ACC112 (cell line): ENCODE data around the gene MEX3B.
"Not testable (repeated sequence)": the region's sequence is repeated elsewhere in the genome, so short reads cannot be mapped to it uniquely, and the experiment has no call there.

Experiments used
- H2AFZ ChIP-seq: fragments of 200-600 bp; sonication (generic); one replicate; pipeline ENCODE4 v1.6.0; 2017; ENCODE audit warnings: antibody characterized with exemption, low read length; ENCODE audit not compliant: unreplicated experiment
- H3K27ac ChIP-seq: fragments of 200-600 bp; sonication (generic); 2 replicates; pipeline ENCODE4 v1.5.1; 2014; ENCODE audit warnings: low read depth, mild to moderate bottlenecking, antibody characterized with exemption, low read length, moderate library complexity
- H3K27me3 ChIP-seq: fragments of 200-600 bp; sonication (generic); 2 replicates; pipeline ENCODE4 v1.6.1; 2014; ENCODE audit warnings: mild to moderate bottlenecking, antibody characterized with exemption, low read length, moderate library complexity, mixed read lengths; ENCODE audit not compliant: insufficient read depth
- H3K36me3 ChIP-seq: fragments of 200-600 bp; sonication (generic); 2 replicates; pipeline ENCODE4 v1.6.1; 2016; ENCODE audit warnings: mild to moderate bottlenecking, antibody characterized with exemption, low read length, moderate library complexity, mixed read lengths; ENCODE audit not compliant: insufficient read depth
- H3K4me1 ChIP-seq: fragments of 200-600 bp; sonication (generic); one replicate; pipeline ENCODE4 v1.6.1; 2016; ENCODE audit warnings: low read length, mixed read lengths; ENCODE audit not compliant: insufficient read depth, unreplicated experiment, control insufficient read depth
- H3K4me3 ChIP-seq: fragments of 200-600 bp; sonication (generic); 2 replicates; pipeline ENCODE4 v1.5.1; 2014; ENCODE audit warnings: mild to moderate bottlenecking, low read depth, low read length
- H3K79me2 ChIP-seq: fragments of 200-600 bp; sonication (generic); one replicate; pipeline ENCODE4 v1.6.0; 2016; ENCODE audit warnings: low read length; ENCODE audit not compliant: control insufficient read depth, unreplicated experiment, insufficient read depth

MEX3B gene

GRCh38 chr15:82036461-82036860 is 9.4 kb downstream of the MEX3B start:
- H3K4me1 ChIP-seq: no peaks in the 10 kb centered on the region
- no peak overlapping the region for H3K27ac ChIP-seq
- H3K79me2 ChIP-seq: no peaks in the 10 kb centered on the region
- H2AFZ ChIP-seq: no peak overlapping the region
- no peaks in the 10 kb centered on the region for H3K27me3 ChIP-seq
- H3K36me3 ChIP-seq: no peaks in the 10 kb centered on the region
- no peak overlapping the region for H3K4me3 ChIP-seq

GRCh38 chr15:82031871-82032270 is 13.9 kb downstream of the MEX3B start:
- H3K79me2 ChIP-seq: no peaks in the 10 kb centered on the region
- H3K4me1 ChIP-seq: no peaks in the 10 kb centered on the region
- no peak overlapping the region for H3K27ac ChIP-seq
- no peak overlapping the region for H3K4me3 ChIP-seq
- H3K36me3 ChIP-seq: no peaks in the 10 kb centered on the region
- H3K27me3 ChIP-seq: peaks cover 8% of the 10 kb centered on the region; the same call in 1 of the 2 replicates
- H2AFZ ChIP-seq: no peak overlapping the region

- H3K27me3 ChIP-seq: peaks cover 12% of the 10 kb centered on the region; the same call in 1 of the 2 replicates
- H3K4me3 ChIP-seq: no peak overlapping the region
- no peak overlapping the region for H2AFZ ChIP-seq
Measured at GRCh38 chr15:82030176-82030575, 15.6 kb downstream of the MEX3B start.

GRCh38 chr15:82028163-82028562 is 17.7 kb downstream of the MEX3B start:
- H3K36me3 ChIP-seq, H3K27ac ChIP-seq, H3K79me2 ChIP-seq, H3K4me3 ChIP-seq, H3K4me1 ChIP-seq, H2AFZ ChIP-seq: not testable (repeated sequence)
- H3K27me3 ChIP-seq: peaks cover 16% of the 10 kb centered on the region; the same call in 1 of the 2 replicates

More at GRCh38 chr15:82030176-82030575, 15.6 kb downstream of the MEX3B start:
- Histone ChIP-seq H3K27ac (no peak overlapping the region), H3K36me3 (no peaks in the 10 kb centered on the region), H3K79me2 (no peaks in the 10 kb centered on the region), H3K4me1 (no peaks in the 10 kb centered on the region)

- no peak overlapping the region for H3K27ac ChIP-seq
- H3K79me2 ChIP-seq: no peaks in the 10 kb centered on the region
- H2AFZ ChIP-seq: no peak overlapping the region
- H3K4me1 ChIP-seq: no peaks in the 10 kb centered on the region
- peaks cover 36% of the 10 kb centered on the region; the same call in 1 of the 2 replicates for H3K27me3 ChIP-seq
- no peaks in the 10 kb centered on the region for H3K36me3 ChIP-seq
- H3K4me3 ChIP-seq: no peak overlapping the region
Measured at GRCh38 chr15:82021992-82022391, 23.8 kb downstream of the MEX3B start.

GRCh38 chr15:82020625-82021394 is 25.0 kb downstream of the MEX3B start:
- Histone ChIP-seq H3K79me2 (no peaks in the 10 kb centered on the region), H3K36me3 (no peaks in the 10 kb centered on the region), H3K4me3 (no peak overlapping the region), H2AFZ (no peak overlapping the region), H3K4me1 (no peaks in the 10 kb centered on the region), H3K27me3 (peaks cover 32% of the 10 kb centered on the region; the same call in 1 of the 2 replicates), H3K27ac (no peak overlapping the region)

GRCh38 chr15:82018201-82018600 is 27.6 kb downstream of the MEX3B start:
- Histone ChIP-seq H3K27ac (no peak overlapping the region), H3K36me3 (no peaks in the 10 kb centered on the region), H2AFZ (no peak overlapping the region), H3K4me1 (no peaks in the 10 kb centered on the region), H3K79me2 (no peaks in the 10 kb centered on the region), H3K27me3 (peaks cover 33% of the 10 kb centered on the region; the same call in 1 of the 2 replicates), H3K4me3 (no peak overlapping the region)

GRCh38 chr15:82017656-82018055 is 28.2 kb downstream of the MEX3B start:
- Histone ChIP-seq H3K27ac (no peak overlapping the region), H3K27me3 (peaks cover 27% of the 10 kb centered on the region; the same call in 1 of the 2 replicates), H3K36me3 (no peaks in the 10 kb centered on the region), H3K79me2 (no peaks in the 10 kb centered on the region), H2AFZ (no peak overlapping the region), H3K4me3 (no peak overlapping the region), H3K4me1 (no peaks in the 10 kb centered on the region)

GRCh38 chr15:82014989-82015388 is 30.8 kb downstream of the MEX3B start:
- Histone ChIP-seq H3K4me1 (no peaks in the 10 kb centered on the region), H3K36me3 (no peaks in the 10 kb centered on the region), H3K4me3 (no peak overlapping the region), H2AFZ (no peak overlapping the region), H3K27me3 (peaks cover 17% of the 10 kb centered on the region; the same call in 1 of the 2 replicates), H3K27ac (no peak overlapping the region), H3K79me2 (no peaks in the 10 kb centered on the region)

- H3K27me3 ChIP-seq: peaks cover 19% of the 10 kb centered on the region
- no peak overlapping the region for H3K4me3 ChIP-seq
- H3K27ac ChIP-seq: no peak overlapping the region
- H2AFZ ChIP-seq: no peak overlapping the region
- no peaks in the 10 kb centered on the region for H3K4me1 ChIP-seq
- H3K36me3 ChIP-seq: no peaks in the 10 kb centered on the region
- H3K79me2 ChIP-seq: no peaks in the 10 kb centered on the region
Measured at GRCh38 chr15:82012908-82013307, 32.9 kb downstream of the MEX3B start.

GRCh38 chr15:82005239-82005638 is 40.6 kb downstream of the MEX3B start:
- H3K4me3 ChIP-seq: no peak overlapping the region
- H3K27ac ChIP-seq: no peak overlapping the region
- no peaks in the 10 kb centered on the region for H3K79me2 ChIP-seq
- no peak overlapping the region for H2AFZ ChIP-seq
- no peaks in the 10 kb centered on the region for H3K36me3 ChIP-seq
- H3K4me1 ChIP-seq: no peaks in the 10 kb centered on the region
- H3K27me3 ChIP-seq: peaks cover 11% of the 10 kb centered on the region
